Kasumi-1 (cell line): ENCODE measurements around the gene RSRC1.
A peak's percentile ranks its signal among the peaks of the same experiment; 100 is the strongest.
"Not testable (repeated sequence)": the region's sequence is repeated elsewhere in the genome, so short reads cannot be mapped to it uniquely, and the experiment has no call there.

ENCODE experiments used
- DNase-seq, 2 experiments: peaks; one replicate each; lab custom pipeline; 2025; lab: John Stamatoyannopoulos, UW

Gene RSRC1

GRCh38 chr3:158404131-158404718, 294.3 kb downstream of the RSRC1 start:
- no peak for DNase-seq

- DNase-seq = no peak
Observed at GRCh38 chr3:158405507-158405906, 295.6 kb downstream of the RSRC1 start.

- no peak for DNase-seq
Observed at GRCh38 chr3:158407844-158408517, 298.1 kb downstream of the RSRC1 start.

- not testable (repeated sequence) for DNase-seq
Observed at GRCh38 chr3:158408518-158408897, 298.6 kb downstream of the RSRC1 start.

GRCh38 chr3:158418035-158418434, 308.1 kb downstream of the RSRC1 start:
- DNase-seq = no peak

GRCh38 chr3:158419820-158420653, 310.1 kb downstream of the RSRC1 start:
- peak in 1 of 2 experiments; percentile 5 for DNase-seq

GRCh38 chr3:158420654-158421396, 310.9 kb downstream of the RSRC1 start:
- no peak for DNase-seq

GRCh38 chr3:158430448-158430847, 320.6 kb downstream of the RSRC1 start:
- no peak for DNase-seq

GRCh38 chr3:158430968-158431367, 321.1 kb downstream of the RSRC1 start:
- no peak for DNase-seq

GRCh38 chr3:158431829-158432228, 321.9 kb downstream of the RSRC1 start:
- DNase-seq = no peak

GRCh38 chr3:158434412-158435038, 324.6 kb downstream of the RSRC1 start:
- DNase-seq = peak; percentile 44 to 74

- no peak for DNase-seq
Observed at GRCh38 chr3:158443632-158444031, 333.7 kb downstream of the RSRC1 start.

GRCh38 chr3:158447408-158447807, 337.5 kb downstream of the RSRC1 start:
- DNase-seq = no peak

- peak; percentile 34 to 58 for DNase-seq
Observed at GRCh38 chr3:158451405-158452055, 341.6 kb downstream of the RSRC1 start.

GRCh38 chr3:158452334-158452733, 342.4 kb downstream of the RSRC1 start:
- no peak for DNase-seq

GRCh38 chr3:158453004-158453403, 343.1 kb downstream of the RSRC1 start:
- no peak for DNase-seq

GRCh38 chr3:158453865-158454264, 344.0 kb downstream of the RSRC1 start:
- DNase-seq = no peak

GRCh38 chr3:158455406-158455805, 345.5 kb downstream of the RSRC1 start:
- no peak for DNase-seq

- no peak for DNase-seq
Observed at GRCh38 chr3:158456114-158456513, 346.2 kb downstream of the RSRC1 start.

- DNase-seq = no peak
Observed at GRCh38 chr3:158458464-158458863, 348.6 kb downstream of the RSRC1 start.

- DNase-seq = no peak
Observed at GRCh38 chr3:158460926-158461325, 351.0 kb downstream of the RSRC1 start.
